DOHH2 (cell line): ENCODE measurements around the gene RPL36A.

Experiments
- H3F3A ChIP-seq: fragments of 200-600 bp; sonication (generic), shearing (Covaris generic); 2 replicates; pipeline ENCODE4 v1.6.0; 2016; ENCODE audit warnings: antibody characterized with exemption, mild to moderate bottlenecking; ENCODE audit not compliant: control insufficient read depth, insufficient read depth
- H3K27ac ChIP-seq: fragments of 200-600 bp; sonication (generic); 2 replicates; pipeline ENCODE4 v1.5.1; 2014; ENCODE audit warnings: low read depth, mild to moderate bottlenecking, low read length, moderate library complexity
- H3K27me3 ChIP-seq: fragments of 200-600 bp; sonication (generic); 2 replicates; pipeline ENCODE4 v1.6.1; 2014; ENCODE audit warnings: mild to moderate bottlenecking, low read length, mixed read lengths; ENCODE audit not compliant: control insufficient read depth
- H3K36me3 ChIP-seq: fragments of 200-600 bp; sonication (generic); 2 replicates; pipeline ENCODE4 v1.6.1; 2014; ENCODE audit warnings: mild to moderate bottlenecking, low read length, moderate library complexity, mixed read lengths; ENCODE audit not compliant: control insufficient read depth
- H3K4me1 ChIP-seq: fragments of 200-600 bp; sonication (generic); 2 replicates; pipeline ENCODE4 v1.6.1; 2014; ENCODE audit warnings: mild to moderate bottlenecking, low read length, mixed read lengths; ENCODE audit not compliant: control insufficient read depth
- H3K4me2 ChIP-seq: fragments of 200-600 bp; sonication (generic); 2 replicates; pipeline ENCODE4 v1.6.0; 2014; ENCODE audit warnings: mild to moderate bottlenecking, low read length, moderate library complexity
- H3K4me3 ChIP-seq: fragments of 200-600 bp; sonication (generic); 2 replicates; pipeline ENCODE4 v1.5.1; 2014; ENCODE audit warnings: mild to moderate bottlenecking, low read length, mixed read lengths
- H3K79me2 ChIP-seq: fragments of 200-600 bp; sonication (generic); 2 replicates; pipeline ENCODE4 v1.6.1; 2014; ENCODE audit warnings: mild to moderate bottlenecking, low read length, mixed read lengths; ENCODE audit not compliant: control insufficient read depth
- H3K9me2 ChIP-seq: fragments of 200-600 bp; sonication (generic); replicated peaks from 2 replicates; pipeline ENCODE4 v1.6.1; 2014; ENCODE audit warnings: mild to moderate bottlenecking, low read length, mixed read lengths; ENCODE audit not compliant: control insufficient read depth
- H3K9me3 ChIP-seq: fragments of 200-600 bp; sonication (generic); 2 replicates; pipeline ENCODE4 v1.6.1; 2014; ENCODE audit warnings: antibody characterized with exemption, low read length, mixed read lengths; ENCODE audit not compliant: control insufficient read depth, insufficient read depth
- H4K20me1 ChIP-seq: fragments of 200-600 bp; sonication (generic); 2 replicates; pipeline ENCODE4 v1.6.0; 2014; ENCODE audit warnings: low read depth, mild to moderate bottlenecking, antibody characterized with exemption, low read length, moderate library complexity; ENCODE audit not compliant: control insufficient read depth, insufficient read depth
- CTCF ChIP-seq: fragments of 200-600 bp; sonication (generic); IDR thresholded peaks from one replicate; pipeline ENCODE4 v1.5.1; 2014; ENCODE audit warnings: antibody characterized with exemption, mild to moderate bottlenecking, low read depth, low read length; ENCODE audit not compliant: poor library complexity, severe bottlenecking
- EZH2phosphoT487 ChIP-seq: fragments of 200-600 bp; sonication (generic); IDR thresholded peaks from 2 replicates; pipeline ENCODE4 v1.6.1; 2017; ENCODE audit warnings: borderline replicate concordance, mild to moderate bottlenecking, antibody characterized with exemption, low read length, moderate library complexity, mixed read lengths

Gene RPL36A

GRCh38 chrX:101429934-101430333 lies 39.1 kb downstream of the RPL36A start:
- TF ChIP-seq EZH2phosphoT487, result no peak
- TF ChIP-seq CTCF, result no peak
- Histone ChIP-seq H3K4me3 (no peak overlapping the region), H3K27ac (no peak overlapping the region), H3K79me2 (no peaks in the 10 kb centered on the region), H3K9me3 (no peaks in the 10 kb centered on the region), H3K9me2 (no peaks in the 10 kb centered on the region), H3K36me3 (no peaks in the 10 kb centered on the region), H3K27me3 (no peaks in the 10 kb centered on the region), H3K4me2 (no peak overlapping the region), H3F3A (no peaks in the 10 kb centered on the region), H3K4me1 (no peaks in the 10 kb centered on the region), H4K20me1 (no peaks in the 10 kb centered on the region)

GRCh38 chrX:101430457-101431078 lies 39.8 kb downstream of the RPL36A start:
- Histone ChIP-seq H3K27ac (no peak overlapping the region), H3K9me2 (no peaks in the 10 kb centered on the region), H3F3A (no peaks in the 10 kb centered on the region), H3K4me3 (no peak overlapping the region), H3K9me3 (no peaks in the 10 kb centered on the region), H3K79me2 (no peaks in the 10 kb centered on the region), H4K20me1 (no peaks in the 10 kb centered on the region), H3K36me3 (no peaks in the 10 kb centered on the region), H3K27me3 (no peaks in the 10 kb centered on the region), H3K4me2 (no peak overlapping the region), H3K4me1 (no peaks in the 10 kb centered on the region)
- TF ChIP-seq CTCF (no peak), EZH2phosphoT487 (no peak)

DNA sequence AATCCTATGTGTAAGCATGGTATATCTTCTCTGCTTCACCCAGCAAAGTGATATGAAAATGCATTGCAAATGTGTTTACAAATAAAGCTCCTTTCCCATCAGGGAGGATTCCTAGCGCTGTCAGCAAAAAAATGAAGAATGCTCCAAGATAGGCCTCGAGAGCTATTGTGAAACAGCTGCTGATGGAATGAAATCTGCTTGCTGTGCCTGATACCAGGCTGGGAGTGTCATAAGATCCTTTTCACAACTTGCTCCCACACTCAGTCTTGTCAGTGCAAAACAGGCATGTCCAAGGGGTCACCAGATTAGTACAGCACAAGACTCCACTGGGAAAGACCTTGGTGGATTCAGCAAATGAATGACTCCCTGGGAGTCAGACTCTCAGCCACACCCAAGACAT lies 51.3 kb downstream of the RPL36A start:
- H3K27ac ChIP-seq, result no peak overlapping the region
- H3K4me1 ChIP-seq, result no peaks in the 10 kb centered on the region
- no peaks in the 10 kb centered on the region for H3K36me3 ChIP-seq
- no peaks in the 10 kb centered on the region for H3F3A ChIP-seq
- H4K20me1 ChIP-seq, result no peaks in the 10 kb centered on the region
- no peak overlapping the region for H3K4me3 ChIP-seq
- no peak overlapping the region for H3K4me2 ChIP-seq
- no peaks in the 10 kb centered on the region for H3K9me2 ChIP-seq
- no peaks in the 10 kb centered on the region for H3K27me3 ChIP-seq
- TF ChIP-seq EZH2phosphoT487 (no peak), CTCF (no peak)
- H3K79me2 ChIP-seq, result no peaks in the 10 kb centered on the region
- no peaks in the 10 kb centered on the region for H3K9me3 ChIP-seq
